ENCODE results near the gene IFNL1.

IFNL1 gene

GRCh38 chr19:39341719-39342604, 45.8 kb downstream of the IFNL1 start, which contains the start of gene SAMD4B:
TSS of gene SAMD4B (plus strand) at chr19:39342421. CDS start at chr19:39356894, 14,473 bp downstream.
- Histone ChIP-seq H3K4me3 (ENCODE audit: insufficient read depth, low read depth, low read length, poor library complexity, severe bottlenecking) (peak within 1 kb of the TSS; percentile 75), H3K9me3 (ENCODE audit: control insufficient read depth, low read length) (no peaks in the 10 kb centered on the region), H3K4me1 (ENCODE audit: control insufficient read depth, insufficient read depth, low read length, poor library complexity, severe bottlenecking) (peaks cover 24% of the 10 kb centered on the region), H3K27me3 (replicated peaks; ENCODE audit: control insufficient read depth, insufficient read depth, low read length, poor library complexity, severe bottlenecking) (no peaks in the 10 kb centered on the region), H3K27ac (ENCODE audit: insufficient read depth, low read length, poor library complexity, severe bottlenecking) (peak within 1 kb of the TSS; percentile 75), H3K36me3 (ENCODE audit: control insufficient read depth, insufficient read depth, low read length) (no peaks in the 10 kb centered on the region)
- DNase-seq, result peak; percentile 99

DNA sequence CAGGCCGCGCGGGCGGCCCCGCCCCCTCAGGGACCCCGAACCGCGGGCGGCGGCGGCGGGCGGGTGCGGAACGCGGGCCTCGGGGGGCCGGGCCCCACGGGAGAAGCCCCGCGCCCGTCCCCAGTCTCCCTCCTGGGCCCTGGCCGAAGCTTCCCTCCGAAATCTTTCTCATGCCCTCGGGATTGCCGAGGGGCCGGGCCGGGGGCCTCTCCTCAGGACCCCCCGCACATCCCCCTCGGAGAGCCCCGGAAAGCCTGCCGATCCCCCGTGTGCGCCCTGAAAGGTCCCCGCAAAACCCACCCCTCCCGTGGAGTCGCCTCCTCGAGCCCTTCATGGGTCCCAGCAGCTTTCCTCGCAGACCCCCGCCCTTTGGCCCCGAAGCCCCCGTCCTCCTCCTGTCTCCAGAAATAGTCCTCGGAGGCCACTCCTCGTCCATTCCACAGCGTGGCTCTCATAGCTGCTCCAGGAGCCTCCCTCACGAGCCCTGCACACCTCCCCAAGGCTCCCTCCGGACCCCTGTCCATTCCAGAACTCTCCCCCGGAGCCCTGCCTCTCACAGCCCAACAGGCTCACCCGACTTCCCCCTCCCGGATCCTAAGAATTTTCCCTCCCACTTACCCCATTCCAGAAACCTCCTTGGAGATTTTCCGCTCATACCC, 46.6 kb downstream of the IFNL1 start:
- H3K36me3 ChIP-seq (ENCODE audit: control insufficient read depth, insufficient read depth, low read length), result no peaks in the 10 kb centered on the region
- H3K4me3 ChIP-seq (ENCODE audit: insufficient read depth, low read depth, low read length, poor library complexity, severe bottlenecking), result peak overlapping the region; percentile 75
- peaks cover 24% of the 10 kb centered on the region for H3K4me1 ChIP-seq (ENCODE audit: control insufficient read depth, insufficient read depth, low read length, poor library complexity, severe bottlenecking)
- no peaks in the 10 kb centered on the region for H3K9me3 ChIP-seq (ENCODE audit: control insufficient read depth, low read length)
- no peaks in the 10 kb centered on the region for H3K27me3 ChIP-seq (replicated peaks; ENCODE audit: control insufficient read depth, insufficient read depth, low read length, poor library complexity, severe bottlenecking)
- H3K27ac ChIP-seq (ENCODE audit: insufficient read depth, low read length, poor library complexity, severe bottlenecking), result peak overlapping the region; percentile 75
- no peak for DNase-seq

GRCh38 chr19:39345956-39346355, 49.7 kb downstream of the IFNL1 start:
- Histone ChIP-seq H3K36me3 (ENCODE audit: control insufficient read depth, insufficient read depth, low read length) (no peaks in the 10 kb centered on the region), H3K27ac (ENCODE audit: insufficient read depth, low read length, poor library complexity, severe bottlenecking) (no peak overlapping the region), H3K9me3 (ENCODE audit: control insufficient read depth, low read length) (no peaks in the 10 kb centered on the region), H3K4me3 (ENCODE audit: insufficient read depth, low read depth, low read length, poor library complexity, severe bottlenecking) (no peak overlapping the region), H3K4me1 (ENCODE audit: control insufficient read depth, insufficient read depth, low read length, poor library complexity, severe bottlenecking) (peaks cover 16% of the 10 kb centered on the region), H3K27me3 (replicated peaks; ENCODE audit: control insufficient read depth, insufficient read depth, low read length, poor library complexity, severe bottlenecking) (no peaks in the 10 kb centered on the region)
- DNase-seq, result no peak

DNA sequence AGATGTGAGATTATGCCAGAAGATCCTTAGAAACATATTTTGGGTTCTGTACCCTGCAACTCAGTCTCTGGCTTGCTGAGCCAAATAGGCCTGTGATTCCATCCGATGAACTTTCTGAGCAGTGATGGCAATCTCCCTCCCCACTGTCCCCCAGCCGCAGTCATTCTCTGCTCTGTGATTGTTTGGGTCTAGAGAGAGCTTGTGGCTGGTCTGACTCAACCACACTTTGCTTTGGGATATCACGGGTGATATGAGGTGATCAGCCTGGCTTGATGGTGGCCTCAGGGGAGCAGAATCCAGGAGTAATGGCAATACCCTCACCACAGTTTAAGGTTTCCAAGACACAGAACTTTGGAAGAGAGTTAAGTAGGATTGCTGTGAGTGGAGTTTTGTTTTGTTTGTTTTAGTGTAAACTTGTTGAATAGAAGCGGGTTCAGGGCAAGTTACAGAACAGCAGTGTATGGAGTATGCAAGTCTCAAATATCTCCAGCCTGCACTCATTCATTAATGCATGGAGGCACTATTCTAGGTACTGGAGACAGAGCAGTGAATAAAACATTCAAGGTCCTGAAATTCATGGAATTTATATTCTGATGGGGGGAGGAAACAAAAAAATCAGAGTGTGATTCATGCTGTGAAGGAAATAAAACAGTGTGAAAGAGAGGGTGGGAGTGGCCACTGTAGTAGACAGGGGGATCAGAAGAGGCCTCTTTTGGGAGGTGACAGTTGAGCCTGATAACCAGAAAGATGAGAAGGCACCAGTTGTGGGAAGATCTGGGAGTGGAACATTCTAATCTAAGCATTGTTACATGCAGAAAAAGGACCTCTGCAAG, 51.3 kb downstream of the IFNL1 start:
- no peak for DNase-seq
- Histone ChIP-seq H3K36me3 (ENCODE audit: control insufficient read depth, insufficient read depth, low read length) (peaks cover 8% of the 10 kb centered on the region), H3K9me3 (ENCODE audit: control insufficient read depth, low read length) (no peaks in the 10 kb centered on the region), H3K4me1 (ENCODE audit: control insufficient read depth, insufficient read depth, low read length, poor library complexity, severe bottlenecking) (peaks cover 12% of the 10 kb centered on the region), H3K27me3 (replicated peaks; ENCODE audit: control insufficient read depth, insufficient read depth, low read length, poor library complexity, severe bottlenecking) (no peaks in the 10 kb centered on the region), H3K27ac (ENCODE audit: insufficient read depth, low read length, poor library complexity, severe bottlenecking) (no peak overlapping the region), H3K4me3 (ENCODE audit: insufficient read depth, low read depth, low read length, poor library complexity, severe bottlenecking) (no peak overlapping the region)
